Brain microvascular endothelial cell (primary cell): ENCODE measurements around the gene LRRC61.

Experiments
- DNase-seq: peaks from one replicate; pipeline ENCODE4 v3.0.0-alpha.2; 2020
- H3K27ac ChIP-seq: fragments of 250-450 bp; sonication (Bioruptor Pico); 2 replicates; pipeline ENCODE4 v1.5.1; 2020; ENCODE audit warnings: mild to moderate bottlenecking, moderate library complexity
- H3K27me3 ChIP-seq: fragments of 250-450 bp; sonication (Bioruptor Pico); replicated peaks from 2 replicates; pipeline ENCODE4 v1.5.1; 2020; ENCODE audit warnings: mild to moderate bottlenecking
- H3K36me3 ChIP-seq: fragments of 250-450 bp; sonication (Bioruptor Pico); replicated peaks from 2 replicates; pipeline ENCODE4 v1.5.1; 2020; ENCODE audit warnings: mild to moderate bottlenecking
- H3K4me3 ChIP-seq: 2 replicates; pipeline ENCODE4 v1.5.1; 2011; ENCODE audit warnings: low read depth, mild to moderate bottlenecking, control low read depth, low read length, moderate library complexity
- CTCF ChIP-seq: IDR thresholded peaks from 2 replicates; pipeline ENCODE4 v1.5.1; 2011; ENCODE audit warnings: low read depth, mild to moderate bottlenecking, moderate library complexity, low read length, control low read depth, inconsistent platforms; ENCODE audit errors: missing control alignments
- in situ Hi-C: cut with HindIII; loops from 2 replicates; pipeline ENCODE4 v1.10.0; 2017; ENCODE audit warnings: low sequenced_read_pairs, low pct_ligation_motif_present

The LRRC61 gene

GRCh38 chr7:150381785-150382122 lies 58.6 kb downstream of the LRRC61 start:
- H3K4me3 ChIP-seq: no peak overlapping the region
- no peak overlapping the region for H3K27ac ChIP-seq
- H3K27me3 ChIP-seq: no peaks in the 10 kb centered on the region
- in situ Hi-C loops: no loop called here
- DNase-seq: no peak
- H3K36me3 ChIP-seq: no peaks in the 10 kb centered on the region
- no peak for TF ChIP-seq CTCF

GRCh38 chr7:150382123-150382843 lies 59.1 kb downstream of the LRRC61 start:
- H3K4me3 ChIP-seq: no peak overlapping the region
- H3K27me3 ChIP-seq: no peaks in the 10 kb centered on the region
- no peaks in the 10 kb centered on the region for H3K36me3 ChIP-seq
- H3K27ac ChIP-seq: no peak overlapping the region
- TF ChIP-seq CTCF: no peak
- in situ Hi-C loops: no loop called here
- DNase-seq: no peak

- TF ChIP-seq CTCF: no peak
- Histone ChIP-seq H3K27me3 (no peaks in the 10 kb centered on the region), H3K36me3 (no peaks in the 10 kb centered on the region), H3K27ac (no peak overlapping the region), H3K4me3 (no peak overlapping the region)
- DNase-seq: no peak
- in situ Hi-C loops: no loop called here
Observed at GRCh38 chr7:150382844-150383225, 59.7 kb downstream of the LRRC61 start.

GRCh38 chr7:150383710-150384397 lies 60.7 kb downstream of the LRRC61 start:
- H3K4me3 ChIP-seq: no peak overlapping the region
- no peak for DNase-seq
- no peak overlapping the region for H3K27ac ChIP-seq
- H3K27me3 ChIP-seq: no peaks in the 10 kb centered on the region
- no peaks in the 10 kb centered on the region for H3K36me3 ChIP-seq
- no peak for TF ChIP-seq CTCF
- in situ Hi-C loops: no loop called here

GRCh38 chr7:150384406-150385301 lies 61.5 kb downstream of the LRRC61 start:
- no peak overlapping the region for H3K27ac ChIP-seq
- in situ Hi-C loops: no loop called here
- no peak for TF ChIP-seq CTCF

More at GRCh38 chr7:150384406-150385301, 61.5 kb downstream of the LRRC61 start:
- no peak for DNase-seq
- Histone ChIP-seq H3K4me3 (no peak overlapping the region), H3K36me3 (no peaks in the 10 kb centered on the region), H3K27me3 (no peaks in the 10 kb centered on the region)
